HT1080 (cell line): Measurements from ENCODE around the gene TM6SF1. TPM values are rescaled to one million over a fixed set of nuclear protein-coding genes. Genes with fewer than 3 reads are reported as not detected.
"Not testable (repeated sequence)": the region's sequence is repeated elsewhere in the genome, so short reads cannot be mapped to it uniquely, and the experiment has no call there.

Experiments
- DNase-seq: peaks from one replicate; pipeline ENCODE4 v3.0.0-alpha.2; 2015; ENCODE audit warnings: low read depth
- total RNA-seq: library from RNA; depleted of rRNA; stranded (reverse); fragments of >200 nt; shearing (Covaris generic); gene quantifications from 2 replicates; pipeline ENCODE4 v1.2.3, GENCODE V29; 2014

Gene TM6SF1
- total RNA-seq, 1 experiment from 2014 or later = not detected

- DNase-seq = no peak
These were observed 19.9 kb upstream of the TM6SF1 start for GRCh38 chr15:83087576-83087975.

DNA sequence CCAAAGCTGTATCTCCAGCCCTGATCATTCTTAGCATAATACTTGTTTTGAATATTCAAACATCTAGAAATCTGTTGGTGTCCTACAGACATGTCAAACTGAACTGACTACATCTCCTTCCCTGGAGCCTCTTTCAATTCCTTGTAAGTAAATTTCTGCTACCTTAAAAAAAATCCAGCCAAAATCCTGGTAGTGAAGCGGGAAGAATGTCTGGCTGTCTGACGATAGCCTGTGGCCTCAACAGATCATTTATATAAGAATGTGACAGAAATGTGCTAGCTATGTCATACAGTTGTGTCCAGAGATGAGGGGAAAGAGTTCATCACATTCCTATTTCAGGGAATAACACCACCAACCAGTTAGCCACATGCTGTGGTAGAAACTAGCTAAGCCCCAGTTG, 18.6 kb upstream of the TM6SF1 start:
- no peak for DNase-seq

- DNase-seq = no peak
These were observed 17.0 kb upstream of the TM6SF1 start for GRCh38 chr15:83090465-83090864.

- not testable (repeated sequence) for DNase-seq
These were observed 15.5 kb upstream of the TM6SF1 start for GRCh38 chr15:83091965-83092308.

DNA sequence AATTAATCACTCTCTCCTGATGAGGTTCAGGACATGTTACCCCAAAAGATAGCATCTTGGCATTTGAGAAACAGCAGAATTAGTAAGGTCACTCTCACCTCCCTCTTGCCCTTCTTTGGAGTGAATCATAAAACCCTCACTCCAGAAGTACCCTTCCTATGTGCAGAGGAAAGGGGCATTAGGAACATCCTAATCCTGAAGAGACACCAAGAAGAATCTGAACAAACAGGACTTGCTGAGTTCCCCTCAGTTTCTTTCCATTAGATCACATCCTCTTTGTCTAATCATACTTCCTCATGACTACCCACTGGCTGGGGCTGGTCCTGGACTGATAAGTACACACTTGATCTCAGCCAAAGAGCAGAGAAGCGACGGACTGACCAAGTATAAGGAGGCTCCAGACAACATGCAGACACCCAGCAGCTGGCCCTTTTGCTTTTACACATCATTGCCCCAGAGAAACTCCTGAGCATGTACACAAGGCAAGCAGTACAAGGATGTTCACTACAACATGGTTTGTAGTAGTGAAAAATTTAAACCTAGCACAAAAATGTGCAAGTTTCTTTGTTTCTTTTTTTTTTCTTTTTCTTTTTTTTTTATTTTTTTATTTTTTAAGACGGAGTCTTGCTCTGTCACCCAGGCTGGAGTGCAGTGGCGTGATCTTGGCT, 15.0 kb upstream of the TM6SF1 start:
- peak; percentile 59 for DNase-seq

DNA sequence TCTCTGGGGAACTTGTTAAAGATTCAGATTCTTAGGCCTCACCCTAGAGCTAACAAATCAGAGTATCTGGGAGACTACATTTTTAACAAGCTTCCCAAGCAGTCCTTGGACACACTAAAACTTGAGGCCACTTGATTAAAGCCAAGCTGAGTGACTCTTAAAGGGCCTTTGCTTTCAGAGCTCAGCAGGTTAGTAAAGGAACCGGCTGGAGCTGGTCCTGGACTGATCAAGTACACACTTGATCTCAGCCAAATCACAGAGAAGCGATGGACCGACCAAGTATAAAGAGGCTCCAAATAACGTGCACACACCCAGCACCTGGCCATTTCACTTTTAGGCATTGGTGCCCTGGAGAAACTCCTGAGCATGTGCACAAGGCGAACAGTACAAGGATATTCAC, 12.9 kb upstream of the TM6SF1 start:
- no peak for DNase-seq

GRCh38 chr15:83098079-83098478, 9.4 kb upstream of the TM6SF1 start:
- DNase-seq = no peak

- DNase-seq = no peak
These were observed 8.2 kb upstream of the TM6SF1 start for GRCh38 chr15:83099290-83099689.

GRCh38 chr15:83100097-83100646, 7.3 kb upstream of the TM6SF1 start:
- DNase-seq = no peak

DNA sequence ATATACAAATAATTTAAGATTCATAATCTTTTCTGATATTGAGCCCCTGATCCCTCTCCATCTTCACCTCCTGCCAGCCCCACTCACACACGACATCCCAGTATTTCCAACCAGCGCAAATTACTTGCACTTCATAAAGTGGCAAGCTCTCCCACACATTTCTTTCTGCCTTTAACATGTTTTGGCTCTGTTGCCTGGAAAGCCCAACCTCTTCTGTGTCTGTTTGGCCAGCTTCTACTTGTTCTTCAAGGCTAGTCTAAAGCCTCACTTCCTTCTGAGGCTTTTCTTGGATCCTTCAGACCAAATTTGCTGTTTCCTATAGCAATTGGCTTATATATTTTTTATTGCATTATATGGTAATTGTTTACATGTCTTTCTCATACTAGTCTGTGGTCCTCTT, 5.1 kb upstream of the TM6SF1 start:
- DNase-seq = no peak

DNA sequence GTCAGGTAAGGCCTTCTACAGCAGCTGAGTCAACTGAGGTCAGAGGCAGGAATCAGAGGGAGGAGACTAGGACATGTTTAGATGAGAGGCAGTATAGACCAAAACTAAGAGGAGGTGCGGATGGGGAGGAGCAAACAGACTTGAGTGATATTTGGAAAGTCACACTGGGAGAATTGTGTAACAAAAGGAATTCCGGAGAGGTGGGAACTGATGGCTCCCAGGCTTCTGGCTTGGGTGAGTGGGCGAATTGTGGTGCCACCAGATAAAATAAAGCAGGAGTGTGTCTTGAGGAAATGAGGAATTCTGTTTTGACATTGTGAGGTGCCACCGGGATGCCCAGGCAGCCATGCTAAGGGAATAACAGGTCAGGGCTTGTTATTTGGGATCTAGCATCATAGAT, 3.3 kb upstream of the TM6SF1 start:
- DNase-seq = no peak

DNA sequence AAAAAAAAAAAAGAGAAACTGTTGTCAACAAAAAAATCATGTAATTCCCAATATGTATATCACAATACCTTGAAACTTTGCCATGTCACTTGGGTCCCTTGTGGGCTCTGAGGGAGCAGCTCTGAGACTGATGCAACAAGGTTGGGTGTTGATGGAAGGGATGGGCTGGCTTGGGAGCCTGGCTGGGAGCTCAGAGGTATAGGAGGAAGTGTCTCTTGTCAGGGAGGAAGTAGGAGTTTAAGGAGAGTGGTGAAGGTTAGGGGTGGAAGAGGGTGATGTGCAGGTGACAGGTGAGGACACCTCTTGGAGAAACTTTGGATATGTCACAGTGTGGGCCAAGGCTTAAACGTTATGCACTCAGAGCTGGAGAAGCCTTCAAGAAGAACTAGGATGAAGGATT, 2.0 kb upstream of the TM6SF1 start:
- no peak for DNase-seq

DNA sequence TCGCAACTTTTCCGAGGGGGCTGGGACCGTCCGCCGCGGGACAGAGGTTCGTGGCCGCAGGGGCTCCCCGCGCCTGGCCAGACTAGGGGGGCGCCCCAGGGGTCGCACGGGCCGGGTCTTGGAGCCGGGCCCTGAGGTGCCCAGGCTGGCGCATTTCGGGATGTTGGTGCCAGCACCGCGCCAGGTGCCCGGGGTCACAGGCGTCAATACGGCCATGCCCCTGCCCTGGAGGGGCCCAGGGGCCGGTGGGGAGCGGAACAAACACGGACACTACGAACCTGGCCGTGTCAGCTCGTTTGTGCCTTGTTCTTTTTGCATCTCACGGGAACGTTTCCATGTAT, 366 bp downstream of the TM6SF1 start:
- DNase-seq = no peak

DNA sequence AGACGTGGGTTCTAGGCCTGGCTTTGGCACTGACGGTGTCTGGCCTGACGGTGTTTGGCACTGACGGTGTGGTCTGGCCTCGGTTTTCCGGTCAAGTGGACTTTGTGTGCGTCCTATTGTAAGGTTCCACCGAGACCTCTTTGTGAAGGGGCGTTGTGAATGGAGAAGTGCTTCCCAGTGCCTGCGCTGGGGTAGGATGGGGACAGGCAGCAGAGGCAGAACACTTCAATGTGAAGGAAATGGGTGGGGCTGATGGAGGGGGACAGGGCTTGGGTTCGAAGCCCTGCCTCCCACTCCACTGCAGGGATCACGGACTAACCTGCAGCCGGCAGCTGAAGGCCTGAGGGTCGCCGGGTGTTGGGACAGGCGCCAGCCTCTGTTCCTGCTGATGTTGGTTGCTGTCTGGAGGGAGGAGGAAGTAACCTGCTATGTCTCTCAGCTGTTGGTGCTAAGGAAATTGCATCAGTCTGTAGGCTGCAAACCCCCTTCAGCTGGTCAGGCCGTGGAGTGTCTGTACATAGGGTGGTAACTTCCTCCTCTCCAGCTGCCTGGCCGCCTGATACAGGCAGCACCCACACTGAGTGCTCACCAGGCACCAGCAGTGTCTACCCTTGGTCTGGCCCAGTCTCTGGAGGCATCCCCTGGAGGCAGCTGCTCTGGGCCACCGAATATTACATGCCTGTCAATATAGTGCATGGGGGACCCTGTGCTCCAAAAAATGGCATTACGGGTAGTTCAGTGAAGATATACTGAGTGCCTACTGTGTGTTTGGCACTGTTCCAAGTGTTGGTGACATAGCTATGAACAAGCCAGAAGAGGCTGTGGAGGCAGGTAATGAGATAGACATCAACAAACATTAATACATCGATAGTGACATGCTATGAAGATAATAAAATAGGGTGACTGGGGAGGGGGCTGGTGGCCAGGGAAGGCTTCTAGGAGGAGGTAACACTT, 1.1 kb downstream of the TM6SF1 start:
- peak; percentile 33 for DNase-seq

- no peak for DNase-seq
These were observed 2.1 kb downstream of the TM6SF1 start for GRCh38 chr15:83109532-83109931.

- no peak for DNase-seq
These were observed 2.9 kb downstream of the TM6SF1 start for GRCh38 chr15:83110381-83110780.

DNA sequence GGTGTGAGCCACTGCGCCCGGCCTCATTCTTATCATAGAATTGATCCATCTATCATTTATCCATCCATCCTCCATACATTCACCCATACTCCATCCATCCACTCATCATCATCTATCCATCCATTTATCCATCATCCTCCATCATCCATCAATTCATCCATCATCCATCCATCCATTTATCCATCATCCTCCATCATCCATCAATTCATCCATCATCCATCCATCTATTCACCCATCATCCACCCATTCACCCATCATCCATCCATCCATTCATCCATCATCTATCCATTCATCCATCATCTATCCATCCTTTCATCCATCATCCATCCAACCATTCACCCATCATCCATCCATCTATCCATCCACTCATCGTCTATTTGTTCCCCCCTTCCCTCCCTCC, 3.7 kb downstream of the TM6SF1 start:
- DNase-seq = no peak

- peak; percentile 71 for DNase-seq
These were observed 4.9 kb downstream of the TM6SF1 start for GRCh38 chr15:83112233-83112955.

DNA sequence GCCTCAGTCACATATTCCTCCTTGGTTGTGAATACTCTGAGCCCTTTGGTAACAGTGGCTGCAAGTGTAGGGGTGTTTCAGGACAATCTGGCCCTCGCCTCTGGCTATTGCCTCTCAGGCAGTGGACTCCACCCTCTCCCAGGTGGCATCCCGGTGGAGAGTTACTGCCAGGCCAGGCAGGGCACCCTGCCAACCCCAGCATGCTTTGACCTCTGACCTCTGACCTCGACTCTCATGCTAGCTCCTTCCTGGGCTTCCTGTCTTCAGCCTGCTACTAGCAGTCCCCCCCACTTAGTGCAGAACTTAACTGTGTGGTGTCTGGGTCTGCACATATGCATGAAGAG, 5.5 kb downstream of the TM6SF1 start:
- no peak for DNase-seq

- DNase-seq = no peak
These were observed 6.6 kb downstream of the TM6SF1 start for GRCh38 chr15:83113881-83114674.

- no peak for DNase-seq
These were observed 7.4 kb downstream of the TM6SF1 start for GRCh38 chr15:83114856-83115255.
